ENCODE results near the gene DMGDH. TPM values are rescaled to one million over a fixed set of nuclear protein-coding genes. Genes with fewer than 3 reads are reported as not detected.

Gene DMGDH
- total RNA-seq, 1 donor from 2014 or later: not detected

DNA sequence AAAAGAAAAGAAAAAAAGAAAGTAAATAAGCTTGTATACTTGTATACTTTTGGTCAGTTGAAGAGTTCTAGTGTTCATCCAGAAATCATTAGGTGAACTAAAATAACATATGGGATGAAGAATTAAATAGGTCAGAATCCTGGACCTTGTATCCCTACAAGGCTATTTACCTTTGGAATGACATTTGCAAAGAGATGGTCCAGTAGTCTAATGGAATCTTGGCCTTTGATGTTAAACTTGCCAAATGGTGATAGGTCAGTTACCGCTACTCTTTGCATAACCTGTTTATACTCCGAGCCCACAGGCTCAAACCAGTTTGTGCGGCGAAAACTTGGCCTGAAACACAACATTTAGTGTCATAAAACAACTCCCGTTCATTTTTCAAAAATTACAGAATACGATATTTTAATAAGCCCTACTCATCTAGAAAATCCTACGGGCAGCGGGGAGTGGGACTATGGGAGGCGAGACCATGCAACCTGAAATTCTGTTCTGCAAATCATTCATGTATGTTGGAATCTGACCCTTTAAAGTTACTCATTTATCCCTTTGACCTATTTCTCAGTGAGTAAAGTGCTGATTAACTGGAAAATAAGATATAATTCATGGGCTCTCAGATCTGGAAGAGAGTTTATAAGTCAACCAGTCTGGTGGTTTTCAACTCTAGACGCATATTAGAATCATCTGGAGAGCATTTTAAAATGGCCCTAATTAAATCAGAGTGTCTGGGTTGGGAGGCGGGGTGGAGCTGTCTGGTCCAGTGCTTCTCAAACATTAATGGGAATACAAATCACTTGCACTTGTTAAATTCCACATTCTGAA is 38.6 kb downstream of the DMGDH start:
- no peak for TF ChIP-seq CTCF (IDR thresholded peaks at IDR 0.05)
- no peak for DNase-seq
- no peak for ATAC-seq (ENCODE audit: low read depth)
- ChIA-PET POLR2A (no interaction called here), CTCF (no interaction called here)
- intact Hi-C loops (cut with micrococcal nuclease): no loop called here
- Mint-ChIP-seq H3K4me3 (no peak overlapping the region), H3K9me3 (no peaks in the 10 kb centered on the region), H3K4me1 (no peaks in the 10 kb centered on the region), H3K27ac (no peak overlapping the region), H3K36me3 (ENCODE audit: low read depth) (no peaks in the 10 kb centered on the region), H3K27me3 (peaks cover 11% of the 10 kb centered on the region)

GRCh38 chr5:79025054-79025472 is 44.4 kb downstream of the DMGDH start:
- Mint-ChIP-seq H3K36me3 (ENCODE audit: low read depth) (no peaks in the 10 kb centered on the region), H3K4me3 (peak overlapping the region; percentile 39), H3K4me1 (peaks cover 17% of the 10 kb centered on the region), H3K27ac (no peak overlapping the region), H3K27me3 (peaks cover 54% of the 10 kb centered on the region), H3K9me3 (no peaks in the 10 kb centered on the region)
- no peak for DNase-seq
- ChIA-PET POLR2A (interaction anchor here (1.0 to 1.4 kb wide), 2 partner anchors 40 to 108 kb away, joined by 7 to 12 read pairs; partner anchors contain the start of gene ARSB), CTCF (interaction anchor here (0.9 to 2.9 kb wide), 11 partner anchors 9 to 557 kb away, joined by 3 to 18 read pairs (median 4); no protein-coding TSS in a partner anchor)
- intact Hi-C loops (cut with micrococcal nuclease): loop anchor here (1.0 kb wide), 3 partner anchors 108 to 833 kb away; no protein-coding TSS in a partner anchor
- peak; percentile 98 for TF ChIP-seq CTCF (IDR thresholded peaks at IDR 0.05)
- no peak for ATAC-seq (ENCODE audit: low read depth)

DNA sequence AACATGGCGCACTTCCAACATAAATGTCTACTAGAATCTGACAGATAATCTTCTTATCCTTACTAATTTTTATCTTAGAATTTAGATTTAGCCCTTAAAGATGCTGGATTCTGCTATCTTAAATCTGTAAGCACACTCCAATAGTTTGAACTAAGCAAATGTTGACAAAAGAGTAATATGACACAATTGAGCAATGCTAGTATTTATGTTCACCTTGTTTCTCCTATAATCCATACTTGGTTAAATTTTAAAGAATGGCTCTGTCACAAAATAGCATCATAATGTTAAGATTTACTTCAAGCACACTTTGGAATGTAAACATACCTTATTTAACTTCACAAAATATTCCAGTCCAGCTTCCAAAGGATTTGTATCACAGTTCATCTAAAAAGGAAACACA is 45.5 kb downstream of the DMGDH start:
- Mint-ChIP-seq H3K27ac (no peak overlapping the region), H3K4me1 (peaks cover 17% of the 10 kb centered on the region), H3K9me3 (no peaks in the 10 kb centered on the region), H3K4me3 (no peak overlapping the region), H3K27me3 (peaks cover 57% of the 10 kb centered on the region), H3K36me3 (ENCODE audit: low read depth) (no peaks in the 10 kb centered on the region)
- ChIA-PET CTCF (interaction anchor here (1.4 to 2.9 kb wide), 4 partner anchors 8 to 556 kb away, joined by 4 to 10 read pairs (median 6); no protein-coding TSS in a partner anchor), POLR2A (interaction anchor here (1.4 kb wide), 1 partner anchor 39 kb away, joined by 7 read pairs; the partner anchor contains the start of gene ARSB)
- ATAC-seq (ENCODE audit: low read depth) (no peak), DNase-seq (no peak)
- intact Hi-C loops (cut with micrococcal nuclease): no loop called here
- TF ChIP-seq CTCF (IDR thresholded peaks at IDR 0.05): no peak

- CTCF ChIA-PET: interaction anchor here (1.4 to 4.6 kb wide), 4 partner anchors 14 to 555 kb away, joined by 4 to 47 read pairs (median 6); no protein-coding TSS in a partner anchor
- Mint-ChIP-seq H3K27me3 (peaks cover 59% of the 10 kb centered on the region), H3K4me3 (no peak overlapping the region)
Observed at GRCh38 chr5:79023348-79023747, 46.1 kb downstream of the DMGDH start.

More at GRCh38 chr5:79023348-79023747, 46.1 kb downstream of the DMGDH start:
- H3K36me3 Mint-ChIP-seq (ENCODE audit: low read depth): no peaks in the 10 kb centered on the region
- H3K9me3 Mint-ChIP-seq: no peaks in the 10 kb centered on the region
- H3K27ac Mint-ChIP-seq: no peak overlapping the region
- no peak for TF ChIP-seq CTCF (IDR thresholded peaks at IDR 0.05)
- POLR2A ChIA-PET: no interaction called here
- DNase-seq (no peak), ATAC-seq (ENCODE audit: low read depth) (no peak)
- intact Hi-C loops (cut with micrococcal nuclease): no loop called here
- peaks cover 17% of the 10 kb centered on the region for H3K4me1 Mint-ChIP-seq
